HG02763 (cell line): ENCODE measurements around the gene COL19A1.
"Not testable (repeated sequence)": the region's sequence is repeated elsewhere in the genome, so short reads cannot be mapped to it uniquely, and the experiment has no call there.

Experiments used
- ATAC-seq: cut with Tn5 transposase; IDR thresholded peaks from one replicate; pipeline ENCODE4 v1.9.1; 2021; ENCODE audit warnings: mild to moderate bottlenecking, moderate library complexity; ENCODE audit not compliant: unreplicated experiment

COL19A1 gene

DNA sequence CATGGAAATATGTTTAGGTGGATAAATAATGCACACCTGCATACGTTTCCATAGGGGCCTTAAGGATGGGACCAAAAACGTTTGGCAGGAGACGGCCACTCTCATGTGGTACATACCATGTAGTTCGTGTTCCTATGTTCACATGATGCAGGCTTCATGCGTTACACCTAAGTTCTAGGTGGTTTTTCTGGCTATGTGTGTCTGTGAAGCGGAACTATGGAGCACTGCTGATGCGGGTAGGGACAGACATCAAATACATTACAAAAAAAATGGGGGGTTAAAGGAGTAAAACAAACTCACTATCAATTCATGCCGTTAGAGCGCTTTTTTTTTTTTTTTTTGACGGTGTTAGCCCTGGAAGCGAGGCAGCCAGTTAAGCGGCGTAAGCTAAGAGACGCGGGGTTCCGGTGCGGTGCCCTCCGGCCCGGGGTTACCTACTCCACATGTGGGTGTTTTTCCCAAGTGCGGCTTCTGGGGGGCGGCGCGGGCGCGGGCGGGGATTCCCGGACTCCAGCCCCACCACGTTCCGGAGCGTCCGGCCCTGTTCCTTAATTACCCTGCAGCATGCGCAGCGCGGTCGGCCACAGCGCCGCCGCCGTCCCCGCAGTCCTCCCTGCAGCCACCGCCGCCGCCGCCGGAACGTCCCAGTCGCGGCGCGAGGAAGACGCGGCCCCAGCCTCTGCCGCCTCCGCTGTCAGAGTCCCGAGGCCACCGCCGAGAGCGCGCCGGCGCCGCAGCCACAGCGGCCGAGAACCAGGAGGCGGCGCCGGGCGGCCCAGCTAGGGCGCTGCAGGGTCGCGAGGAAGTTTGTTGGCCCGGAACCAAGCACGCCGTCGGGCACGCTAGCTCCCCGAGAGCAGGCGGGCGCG is 648 bp downstream of the COL19A1 start:
- peak; percentile 61 for ATAC-seq

DNA sequence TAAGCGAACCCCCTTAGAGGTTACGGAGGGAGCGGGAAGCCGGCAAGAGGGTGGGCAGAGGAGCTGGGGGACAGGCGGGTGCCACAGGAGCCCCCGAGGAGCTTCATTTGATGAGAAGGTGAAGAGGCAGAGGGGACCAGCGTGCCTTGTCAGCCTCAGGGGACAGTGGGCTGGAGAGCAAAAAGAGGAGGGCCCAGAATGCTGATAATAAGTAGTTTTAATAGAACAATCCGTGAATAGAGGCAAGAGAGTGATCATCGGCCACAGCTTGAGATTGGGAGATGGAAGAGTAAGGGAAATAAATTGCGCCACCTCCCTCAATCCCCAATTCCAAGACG is 1.3 kb downstream of the COL19A1 start:
- no peak for ATAC-seq

DNA sequence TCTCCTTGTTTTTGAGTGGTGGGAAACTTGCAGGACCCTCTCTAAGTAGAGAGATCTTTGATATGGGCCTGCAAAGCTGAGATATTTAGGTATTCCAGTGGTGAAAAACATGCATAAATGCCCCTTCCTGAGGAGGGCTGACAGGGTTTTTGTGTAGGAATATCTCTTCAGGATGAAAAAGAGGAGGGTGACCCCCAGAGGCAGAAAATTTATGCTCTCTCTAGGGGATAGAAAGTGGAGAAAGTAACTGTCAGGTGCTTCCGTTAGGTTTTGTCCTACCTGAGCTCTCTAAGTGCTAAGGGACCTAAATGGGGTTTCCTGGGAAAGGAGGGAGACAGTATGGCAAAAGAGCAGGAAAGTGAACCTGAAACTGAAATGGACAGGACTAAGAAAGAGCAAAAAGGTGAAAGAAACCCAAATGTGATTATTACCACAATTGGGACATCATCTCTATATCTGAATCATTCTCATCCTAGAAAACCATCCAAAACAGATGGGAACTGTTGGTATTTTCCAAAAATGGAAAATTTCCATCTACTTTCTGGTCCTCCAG is 2.0 kb downstream of the COL19A1 start:
- no peak for ATAC-seq

DNA sequence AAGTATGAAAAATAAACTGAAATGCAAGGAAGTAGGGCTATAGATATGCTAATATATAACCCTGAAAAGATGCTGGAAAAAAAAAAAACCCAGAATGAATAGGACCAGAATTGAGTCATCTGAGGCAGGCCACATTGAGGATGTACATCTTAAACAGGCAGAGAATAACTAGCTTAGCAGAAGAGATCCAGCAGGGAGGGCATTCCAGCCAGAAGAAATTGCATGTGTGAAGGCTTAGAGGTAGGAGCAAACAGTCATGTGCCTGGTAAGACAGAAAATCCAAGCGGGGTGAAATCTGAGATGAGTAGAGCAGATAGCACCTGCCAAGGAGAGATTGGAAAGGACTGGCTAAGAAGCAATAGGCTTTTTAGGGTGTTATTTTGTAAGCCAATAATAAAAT is 2.6 kb downstream of the COL19A1 start:
- no peak for ATAC-seq

DNA sequence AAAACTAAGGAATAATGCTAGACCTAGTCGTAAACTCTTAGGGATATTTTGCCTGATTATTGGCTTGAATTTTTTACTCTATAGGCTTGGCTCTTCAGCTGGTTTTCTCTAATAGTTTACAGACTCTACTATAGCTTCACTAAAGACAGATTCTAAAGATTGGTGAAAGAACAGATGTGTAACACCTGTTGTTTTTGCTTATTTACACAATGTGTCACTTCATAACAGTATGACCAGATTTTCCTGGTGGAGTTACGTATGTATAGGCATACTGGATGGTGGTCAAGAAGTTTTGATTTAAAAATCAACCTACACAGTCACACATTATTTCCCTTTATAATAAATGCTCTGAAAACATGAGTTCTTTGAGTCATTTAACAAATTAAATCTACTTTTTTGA is 4.8 kb downstream of the COL19A1 start:
- ATAC-seq: no peak

DNA sequence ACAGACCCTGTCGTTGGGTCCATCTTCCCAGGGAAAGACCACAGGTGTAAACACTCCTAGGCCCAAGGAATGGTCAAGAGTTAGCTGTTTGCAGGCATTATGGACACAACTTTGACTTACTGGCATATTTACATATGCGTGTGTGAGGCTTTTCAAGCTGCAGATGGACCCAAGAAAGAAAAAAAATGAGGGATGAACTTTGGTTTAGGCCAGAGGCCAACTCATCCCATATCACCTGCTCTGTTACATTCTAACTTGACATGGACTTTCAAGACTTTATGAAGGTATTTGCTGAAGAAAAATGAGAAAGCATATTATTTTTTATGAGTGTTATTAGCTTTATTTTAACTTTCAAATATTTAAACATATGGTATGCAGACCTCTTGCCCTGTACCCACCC is 6.9 kb downstream of the COL19A1 start:
- no peak for ATAC-seq

DNA sequence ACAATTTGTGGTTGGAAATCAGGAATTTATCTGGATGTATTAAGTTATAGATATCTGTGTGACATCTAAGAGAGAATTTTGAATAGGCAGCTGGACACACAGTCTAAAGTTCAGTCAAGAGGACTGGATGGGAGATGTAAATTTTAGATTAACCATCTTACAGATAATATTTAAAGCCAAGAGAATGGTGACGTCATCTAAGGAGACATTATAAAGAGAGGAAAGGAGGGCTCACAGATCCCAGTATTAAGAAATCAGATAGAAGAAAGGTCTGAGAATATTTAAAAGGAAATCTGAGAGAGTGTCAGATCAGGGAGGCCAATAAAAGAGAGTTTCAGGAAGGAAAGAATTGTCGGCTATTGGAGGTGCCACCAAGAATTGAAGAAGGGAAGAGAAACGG is 9.4 kb downstream of the COL19A1 start:
- ATAC-seq: no peak

DNA sequence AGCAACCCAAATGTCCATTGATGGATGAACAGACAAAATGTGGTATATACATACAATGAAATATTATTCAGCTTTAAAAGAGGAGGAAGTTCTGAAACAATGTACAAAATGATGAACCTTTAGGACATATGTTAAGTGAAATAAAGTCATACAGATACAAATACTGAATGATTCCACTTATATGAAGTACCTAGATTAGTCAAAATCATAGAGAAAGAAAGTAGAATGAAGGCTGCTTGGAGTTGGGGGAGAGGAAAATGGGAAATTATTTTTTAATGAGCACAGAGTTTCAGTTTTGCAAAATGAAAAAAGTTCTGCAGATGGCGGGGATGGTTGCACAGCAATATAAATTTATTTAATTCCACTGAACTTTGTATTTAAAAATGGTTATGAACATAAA is 12.4 kb downstream of the COL19A1 start:
- no peak for ATAC-seq

DNA sequence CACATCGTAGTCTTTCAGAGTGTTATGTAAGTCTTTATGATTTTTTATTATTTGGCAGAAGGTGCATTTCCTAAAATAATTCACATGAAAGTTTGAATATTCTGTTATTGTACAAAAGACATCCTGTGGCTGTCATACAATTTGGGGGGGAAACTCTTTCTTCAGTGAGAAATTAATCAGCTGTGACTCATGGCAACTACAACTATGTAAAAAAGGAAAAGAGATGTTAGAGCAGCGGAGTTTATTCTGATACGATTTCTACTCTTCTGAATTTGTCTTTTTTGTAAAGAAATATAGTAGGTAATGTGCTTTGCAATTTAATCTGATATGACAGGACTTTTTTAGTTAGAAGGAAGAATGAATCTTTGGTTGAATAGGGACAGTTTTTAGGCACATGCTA is 14.2 kb downstream of the COL19A1 start:
- no peak for ATAC-seq

DNA sequence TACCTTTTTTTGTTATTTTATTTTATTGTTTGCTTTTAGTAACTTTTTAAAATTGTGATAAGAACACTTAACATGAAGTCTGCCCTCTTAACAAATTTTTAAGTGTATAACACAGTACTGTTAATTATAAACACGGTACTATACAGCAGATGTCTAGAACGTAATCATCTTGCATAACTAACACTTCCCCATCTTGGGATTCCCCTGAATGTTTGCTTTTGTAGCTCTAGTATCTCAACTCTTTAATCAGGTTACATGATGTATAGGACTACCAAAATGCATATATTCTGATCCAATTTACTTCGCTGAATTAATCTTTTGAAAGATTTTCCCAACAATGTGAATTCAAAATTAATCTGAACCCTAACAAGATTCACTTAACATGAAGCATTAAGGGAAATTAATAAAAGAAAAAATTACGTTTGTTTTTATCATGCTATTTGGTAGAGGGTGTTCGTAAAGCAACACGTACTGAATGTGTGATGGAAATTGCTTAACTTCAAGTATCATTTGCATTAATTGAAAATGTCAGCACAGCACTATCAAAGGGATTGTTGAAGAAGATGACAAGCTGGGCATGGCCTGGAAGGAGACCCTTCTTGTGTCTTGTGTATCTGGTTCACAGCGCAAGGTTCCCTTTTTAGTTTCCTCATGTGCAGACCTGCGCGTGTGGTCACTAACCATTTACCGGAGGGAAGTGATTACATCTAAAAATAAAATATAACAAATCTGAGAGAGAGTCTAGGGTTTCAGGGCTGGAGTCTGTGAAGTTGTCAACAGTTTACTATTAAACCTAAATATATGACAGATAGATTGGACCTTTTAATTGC is 15.2 kb downstream of the COL19A1 start:
- ATAC-seq: peak; percentile 87

DNA sequence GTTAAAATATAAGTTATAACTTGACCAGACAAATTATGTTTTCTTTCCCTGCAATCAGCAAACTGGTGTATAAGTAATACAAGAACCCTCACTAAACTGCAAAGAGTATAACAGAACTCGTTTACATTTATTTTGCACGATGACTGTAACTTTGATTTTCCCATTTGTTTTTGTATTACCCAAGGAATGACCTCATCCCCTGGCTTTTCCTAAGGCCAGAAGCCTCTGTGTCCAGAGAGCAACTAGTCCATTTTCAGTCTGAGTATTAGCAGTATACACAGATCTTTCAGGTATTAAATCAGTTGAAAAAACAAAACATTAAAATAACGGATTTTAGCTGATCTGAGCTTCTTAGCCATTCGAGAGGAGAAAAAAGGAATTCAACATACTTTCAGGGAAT is 17.2 kb downstream of the COL19A1 start:
- ATAC-seq: no peak

DNA sequence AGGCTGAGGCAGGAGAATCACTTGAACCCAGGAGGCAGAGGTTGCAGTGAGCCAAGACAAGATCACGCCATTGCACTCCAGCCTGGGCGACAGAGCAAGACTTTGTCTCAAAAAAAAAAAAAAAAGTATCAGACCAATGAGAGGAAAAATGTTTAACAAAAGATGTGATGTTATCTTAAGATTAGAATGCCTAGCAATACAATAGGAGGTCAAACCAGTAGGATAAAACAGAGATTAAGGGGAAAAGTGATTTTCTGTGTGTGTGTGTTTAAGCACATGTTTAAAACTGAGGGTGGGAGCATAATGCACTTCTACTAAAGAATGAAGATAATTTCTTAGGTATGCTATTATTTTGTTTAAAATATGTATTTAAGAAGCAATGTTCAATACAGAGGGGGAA is 17.9 kb downstream of the COL19A1 start:
- ATAC-seq: no peak

DNA sequence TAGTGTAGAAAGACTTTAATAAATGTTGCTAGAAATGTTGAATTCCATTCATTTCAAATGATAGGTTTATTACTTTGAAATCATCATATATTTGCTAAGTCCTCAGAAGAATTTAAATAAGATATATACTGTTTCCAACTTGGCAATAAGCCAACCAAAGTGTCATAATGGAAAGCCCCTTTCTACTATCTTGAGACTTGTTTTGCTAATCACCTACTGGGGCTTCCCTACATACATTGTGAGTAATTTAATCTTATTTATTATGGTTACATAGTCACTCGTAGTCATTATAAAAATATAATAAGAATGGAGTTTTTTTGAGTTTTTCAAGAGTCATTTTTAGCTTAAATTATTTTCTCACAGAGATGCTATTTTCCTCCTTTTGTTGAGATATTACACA is 20.7 kb downstream of the COL19A1 start:
- peak; percentile 55 for ATAC-seq

DNA sequence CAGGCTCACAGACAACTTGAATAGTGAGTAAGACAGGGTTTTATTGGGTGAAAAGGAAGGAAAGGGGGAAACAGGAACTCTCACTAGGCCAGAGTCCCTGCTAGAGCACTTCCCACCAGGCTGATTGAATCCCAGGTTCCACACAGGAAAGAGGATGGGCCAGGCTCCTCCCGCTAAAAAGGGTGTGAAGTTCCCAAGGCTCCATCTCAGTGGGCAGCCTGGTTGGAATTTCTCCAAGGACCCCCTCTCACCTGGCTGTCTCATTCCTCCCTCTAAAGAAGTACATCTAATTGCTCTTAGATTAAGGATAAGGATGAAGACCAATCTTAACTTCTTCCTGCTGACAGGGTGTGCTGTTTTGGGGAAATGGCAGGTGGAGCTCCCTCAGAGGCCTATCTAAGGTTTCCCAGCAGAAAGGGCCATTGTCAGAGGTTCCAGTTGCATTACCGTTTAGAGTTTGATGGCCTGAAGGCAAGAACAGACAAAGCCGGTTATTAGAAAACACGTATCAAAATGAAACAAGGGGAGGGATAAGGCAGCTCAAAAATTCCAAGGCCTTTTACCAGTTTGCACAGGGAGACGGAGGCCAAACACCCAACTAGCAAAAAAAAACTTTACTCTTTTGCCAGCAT is 21.5 kb downstream of the COL19A1 start:
- no peak for ATAC-seq

DNA sequence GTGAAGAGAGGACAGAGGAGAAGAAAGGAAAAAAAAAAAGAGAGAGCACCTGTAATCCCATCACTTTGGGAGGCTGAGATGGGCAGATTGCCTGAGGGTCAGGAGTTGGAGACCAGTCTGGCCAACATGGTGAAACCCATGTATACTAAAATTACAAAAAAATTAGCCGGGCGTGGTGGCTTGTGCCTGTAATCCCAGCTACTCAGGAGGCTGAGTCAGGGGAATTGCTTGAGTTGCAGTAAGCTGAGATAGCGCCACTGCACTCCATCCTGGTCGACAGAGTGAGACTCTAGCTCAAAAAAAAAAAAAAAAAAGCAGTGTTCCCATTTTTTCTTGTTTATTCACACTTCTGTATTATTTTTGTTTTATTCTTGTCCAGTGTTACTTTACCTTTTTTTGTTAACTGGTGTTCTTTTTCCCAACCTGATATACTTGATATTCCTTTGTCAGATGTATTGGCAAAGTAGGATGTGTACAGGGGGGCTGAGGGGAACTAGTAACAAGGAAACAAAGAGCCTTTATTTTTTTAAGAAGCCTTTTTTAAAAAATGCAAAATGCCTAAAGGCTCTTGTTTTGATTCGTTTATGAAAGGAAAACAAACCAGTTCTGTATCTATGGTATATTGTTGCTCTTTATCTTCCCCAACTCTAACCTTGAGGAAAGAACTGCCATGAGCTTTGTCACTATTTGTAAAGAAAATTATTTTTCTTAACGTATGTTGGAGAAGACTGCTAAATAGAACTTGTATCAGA is 22.3 kb downstream of the COL19A1 start:
- no peak for ATAC-seq

DNA sequence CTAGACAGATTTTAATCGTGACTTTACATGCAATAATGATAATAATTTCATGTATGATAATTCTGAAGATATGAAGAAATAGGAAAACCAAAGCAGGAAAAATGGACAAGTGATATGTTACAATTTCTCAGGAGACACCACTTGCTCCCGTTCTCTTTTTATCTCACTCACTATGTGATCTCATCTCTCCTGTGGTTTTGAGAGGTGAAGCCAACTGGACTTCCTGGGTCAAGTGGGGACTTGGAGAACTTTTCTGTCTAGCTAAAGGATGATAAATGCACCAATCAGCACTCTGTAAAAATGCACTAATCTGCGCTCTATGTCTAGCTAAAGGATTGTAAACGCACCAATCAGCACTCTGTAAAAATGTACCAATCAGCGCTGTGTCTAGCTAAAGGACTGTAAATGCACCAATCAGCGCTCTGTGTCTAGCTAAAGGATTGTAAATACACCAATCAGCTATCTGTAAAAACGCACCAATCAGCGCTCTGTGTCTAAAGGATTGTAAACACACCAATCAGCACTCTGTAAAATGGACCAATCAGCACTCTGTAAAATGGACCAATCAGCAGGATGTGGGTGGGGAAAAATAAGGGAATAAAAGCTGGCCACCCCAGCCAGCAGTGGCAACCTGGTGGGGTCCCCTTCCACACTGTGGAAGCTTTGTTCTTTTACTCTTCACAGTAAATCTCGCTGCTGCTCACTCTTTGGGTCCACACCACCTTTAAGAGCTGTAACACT is 23.0 kb downstream of the COL19A1 start:
- ATAC-seq: not testable (repeated sequence)

DNA sequence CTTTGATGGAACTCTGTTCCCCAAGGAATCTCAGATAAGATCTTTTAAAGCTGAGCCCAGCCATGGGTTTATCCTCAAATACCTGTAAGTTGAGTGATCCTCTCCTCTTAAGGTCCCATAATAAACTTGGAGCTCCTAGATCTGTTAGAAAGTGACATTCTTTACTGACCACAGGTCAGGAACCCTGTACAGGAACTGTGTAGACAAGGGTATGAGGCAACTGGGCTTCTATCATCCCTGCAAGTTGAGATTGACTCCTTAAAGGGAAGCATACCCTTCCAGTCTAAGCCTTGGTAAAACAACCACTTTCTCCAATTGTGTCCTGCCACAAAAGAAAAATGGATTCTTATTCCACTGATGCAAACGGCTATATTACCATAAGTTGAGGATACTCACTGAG is 26.2 kb downstream of the COL19A1 start:
- ATAC-seq: not testable (repeated sequence)

DNA sequence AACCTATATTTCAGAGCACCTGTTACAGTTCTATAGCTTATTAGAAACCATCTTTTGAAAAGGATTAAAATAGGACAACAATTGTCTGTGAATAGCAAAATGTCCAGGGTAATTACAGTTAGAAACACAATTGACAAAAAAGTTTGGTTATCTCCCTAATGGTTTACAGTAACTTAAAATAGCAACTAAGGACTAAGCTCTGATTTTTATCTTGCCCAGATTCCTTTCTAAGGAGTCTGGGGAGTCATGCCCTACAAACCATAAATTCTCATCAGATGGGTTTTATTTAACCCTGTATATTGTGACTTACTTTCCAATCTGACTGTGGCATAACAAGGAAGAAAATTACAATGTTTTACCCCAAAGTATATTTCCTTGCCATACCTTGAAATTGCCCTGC is 26.9 kb downstream of the COL19A1 start:
- ATAC-seq: not testable (repeated sequence)

DNA sequence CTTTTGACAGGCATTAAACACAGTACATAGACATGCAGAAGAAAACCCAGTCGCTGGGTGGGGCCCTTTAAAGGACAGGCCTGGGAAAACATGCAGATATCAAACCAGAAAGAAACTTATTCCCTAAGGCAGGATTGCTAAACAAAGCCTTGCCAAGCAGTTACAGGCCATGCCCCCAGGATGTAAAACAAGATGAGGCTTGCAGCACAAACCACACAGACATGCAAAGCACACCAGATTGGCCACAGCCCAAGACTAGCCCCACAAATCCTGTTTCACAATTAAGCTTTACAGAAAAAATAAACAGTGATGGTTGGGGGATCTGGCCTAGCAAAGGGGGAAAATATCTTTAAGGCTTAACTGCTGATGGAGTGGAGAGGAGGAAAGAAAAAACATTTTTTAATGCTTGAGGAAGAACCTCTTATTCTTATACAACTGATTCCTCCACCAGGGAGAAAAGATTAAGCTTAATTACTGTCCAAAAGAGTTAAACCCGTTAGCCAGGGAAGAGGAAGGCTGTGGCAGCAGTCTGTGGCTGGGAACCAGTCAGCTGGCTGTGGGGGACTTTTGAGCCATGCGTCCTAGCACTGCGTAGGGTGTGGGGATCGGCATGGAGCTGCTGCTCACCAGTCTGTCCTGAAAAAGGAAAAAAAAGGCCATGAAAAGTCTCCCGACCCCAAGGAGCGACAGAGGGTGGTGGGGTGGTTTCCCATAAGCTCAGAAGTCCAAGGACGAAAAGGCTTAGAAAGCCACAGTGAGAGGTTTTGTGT is 28.4 kb downstream of the COL19A1 start:
- ATAC-seq: peak; percentile 48
